ENCODE results near the gene COX4I1.

COX4I1 gene

GRCh38 chr16:85853547-85854545, 54.4 kb downstream of the COX4I1 start:
- Mint-ChIP-seq H3K4me1 (ENCODE audit: low read depth) (peaks cover 72% of the 10 kb centered on the region), H3K27me3 (peaks cover 15% of the 10 kb centered on the region), H3K27ac (peak overlapping the region; percentile 70), H3K36me3 (ENCODE audit: low read depth) (peaks cover 6% of the 10 kb centered on the region), H3K9me3 (no peaks in the 10 kb centered on the region), H3K4me3 (no peak overlapping the region)
- intact Hi-C loops (cut with micrococcal nuclease): no loop called here

DNA sequence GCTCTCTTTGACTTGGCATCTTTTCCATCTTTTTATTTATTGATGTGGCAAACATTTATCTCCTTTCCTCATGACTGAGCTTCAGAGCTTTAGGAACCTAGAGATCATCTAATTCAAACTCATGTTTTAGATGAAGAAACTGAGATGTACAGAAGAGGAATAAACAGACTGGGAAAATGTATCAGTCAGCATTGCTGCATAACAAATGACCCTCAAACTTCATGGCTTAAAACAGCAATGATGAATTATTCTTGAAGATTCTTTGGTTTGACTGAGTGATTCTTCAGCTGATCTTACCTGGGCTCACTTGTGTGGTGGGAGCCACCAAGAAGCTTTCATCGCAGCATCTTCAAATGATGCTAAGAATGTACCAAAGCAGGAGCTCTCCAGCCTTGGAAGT, 55.4 kb downstream of the COX4I1 start:
- intact Hi-C loops (cut with micrococcal nuclease): no loop called here
- Mint-ChIP-seq H3K27ac (no peak overlapping the region), H3K4me1 (ENCODE audit: low read depth) (peaks cover 79% of the 10 kb centered on the region), H3K4me3 (no peak overlapping the region), H3K27me3 (peaks cover 13% of the 10 kb centered on the region), H3K9me3 (no peaks in the 10 kb centered on the region), H3K36me3 (ENCODE audit: low read depth) (peaks cover 6% of the 10 kb centered on the region)

DNA sequence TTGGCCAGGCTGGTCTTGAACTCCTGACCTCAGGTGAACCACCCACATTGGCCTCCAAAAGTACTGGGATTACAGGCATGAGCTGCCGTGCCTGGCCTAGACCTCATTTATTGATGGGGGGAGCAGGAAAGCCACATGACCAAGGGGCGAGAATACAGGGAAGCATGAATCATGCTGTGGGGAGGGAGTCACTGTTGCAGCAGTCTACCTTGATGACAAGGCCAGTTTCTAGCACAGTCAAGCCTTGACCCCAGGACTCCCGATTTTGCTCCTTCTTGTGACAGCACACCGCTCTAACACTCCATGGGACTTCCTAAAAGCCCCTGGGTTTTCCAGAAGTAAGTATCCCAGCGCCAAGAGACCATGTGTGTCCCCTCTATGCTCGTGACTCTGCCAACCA, 56.6 kb downstream of the COX4I1 start:
- H3K4me1 Mint-ChIP-seq (ENCODE audit: low read depth): peaks cover 79% of the 10 kb centered on the region
- H3K9me3 Mint-ChIP-seq: no peaks in the 10 kb centered on the region
- peaks cover 6% of the 10 kb centered on the region for H3K36me3 Mint-ChIP-seq (ENCODE audit: low read depth)
- peak overlapping the region; percentile 38 for H3K27ac Mint-ChIP-seq
- peaks cover 11% of the 10 kb centered on the region for H3K27me3 Mint-ChIP-seq
- H3K4me3 Mint-ChIP-seq: no peak overlapping the region
- intact Hi-C loops (cut with micrococcal nuclease): no loop called here

- peaks cover 79% of the 10 kb centered on the region for H3K4me1 Mint-ChIP-seq (ENCODE audit: low read depth)
- peaks cover 8% of the 10 kb centered on the region for H3K27me3 Mint-ChIP-seq
- H3K4me3 Mint-ChIP-seq: no peak overlapping the region
- H3K36me3 Mint-ChIP-seq (ENCODE audit: low read depth): peaks cover 6% of the 10 kb centered on the region
- intact Hi-C loops (cut with micrococcal nuclease): no loop called here
- H3K27ac Mint-ChIP-seq: peak overlapping the region; percentile 38
- H3K9me3 Mint-ChIP-seq: no peaks in the 10 kb centered on the region
Measured at GRCh38 chr16:85856585-85856984, 57.1 kb downstream of the COX4I1 start.
